NCI-H2081 (cell line): ENCODE results near the gene TAPBPL.
"Not testable (repeated sequence)": the region's sequence is repeated elsewhere in the genome, so short reads cannot be mapped to it uniquely, and the experiment has no call there.

Experiments used
- DNase-seq, 2 experiments: peaks; one replicate each; lab custom pipeline; 2025; lab: John Stamatoyannopoulos, UW

TAPBPL gene

GRCh38 chr12:6451348-6452244 lies at the start of gene TAPBPL:
Gene TAPBPL (plus strand): TSS chr12:6452042. CDS start chr12:6452249, 207 bp downstream.
- DNase-seq: peak; percentile 92 to 96

GRCh38 chr12:6404390-6404789 lies 47.5 kb upstream of the TAPBPL start:
- DNase-seq: no peak

- no peak for DNase-seq
These were observed 45.9 kb upstream of the TAPBPL start for GRCh38 chr12:6405963-6406362.

- DNase-seq: no peak
These were observed 44.4 kb upstream of the TAPBPL start for GRCh38 chr12:6407236-6407954.

- DNase-seq: no peak
These were observed 35.2 kb upstream of the TAPBPL start for GRCh38 chr12:6416596-6416995.

- no peak for DNase-seq
These were observed 33.0 kb upstream of the TAPBPL start for GRCh38 chr12:6418796-6419195.

GRCh38 chr12:6420364-6420763 lies 31.5 kb upstream of the TAPBPL start:
- no peak for DNase-seq

- DNase-seq: peak; percentile 86 to 90
These were observed 28.4 kb upstream of the TAPBPL start for GRCh38 chr12:6423267-6424007.

GRCh38 chr12:6424008-6424347 lies 27.9 kb upstream of the TAPBPL start:
- no peak for DNase-seq

GRCh38 chr12:6424866-6425265 lies 27.0 kb upstream of the TAPBPL start:
- DNase-seq: no peak

- no peak for DNase-seq
These were observed 26.0 kb upstream of the TAPBPL start for GRCh38 chr12:6425590-6426531.

- DNase-seq: no peak
These were observed 24.8 kb upstream of the TAPBPL start for GRCh38 chr12:6426882-6427671.

GRCh38 chr12:6427796-6428195 lies 24.0 kb upstream of the TAPBPL start:
- not testable (repeated sequence) for DNase-seq

- DNase-seq: no peak
These were observed 23.5 kb upstream of the TAPBPL start for GRCh38 chr12:6428326-6428725.

- no peak for DNase-seq
These were observed 21.5 kb upstream of the TAPBPL start for GRCh38 chr12:6430124-6430989.

- no peak for DNase-seq
These were observed 18.9 kb upstream of the TAPBPL start for GRCh38 chr12:6432991-6433390.

GRCh38 chr12:6434205-6435140 lies 17.4 kb upstream of the TAPBPL start:
- no peak for DNase-seq

- DNase-seq: no peak
These were observed 15.7 kb upstream of the TAPBPL start for GRCh38 chr12:6435961-6436715.
